Psoas muscle (tissue), 8 donors: ENCODE results near the gene BHLHA9. TPM values are rescaled to one million over a fixed set of nuclear protein-coding genes. Genes with fewer than 3 reads are reported as not detected.

Source experiments
- ATAC-seq, 4 donors: fragments of 200-7000 bp; cut with Tn5 transposase; one replicate each; pipeline ENCODE4 v1.9.1; 2020; ENCODE audit warnings: moderate library complexity in 3 of 4, mild to moderate bottlenecking in 2 of 4
- DNase-seq, 2 donors: peaks; one replicate each; pipeline ENCODE4 v3.0.0-alpha.2; 2020
- H3K27ac ChIP-seq: fragments of 200-600 bp; one replicate; pipeline ENCODE4 v1.8.0; 2022
- H3K27me3 ChIP-seq, 3 donors: fragments of 200-600 bp in 1 of 3; one replicate each; pipeline versions ENCODE4 v1.6.1 to v1.8.0; 2013 to 2022; ENCODE audit warnings: low read length in 2 of 3, mild to moderate bottlenecking in 2 of 3, moderate library complexity in 1 of 3; ENCODE audit not compliant: insufficient read depth in 3 of 3
- H3K36me3 ChIP-seq, 2 donors: fragments of 200-600 bp in 1 of 2; one replicate each; pipeline versions ENCODE4 v1.6.1 to v1.8.0; 2013 to 2022; ENCODE audit warnings: low read depth in 1 of 2, mild to moderate bottlenecking in 1 of 2, moderate library complexity in 1 of 2; ENCODE audit not compliant: insufficient read depth in 1 of 2
- H3K4me1 ChIP-seq: fragments of 200-600 bp; one replicate; pipeline ENCODE4 v1.8.0; 2022
- H3K4me3 ChIP-seq: fragments of 200-600 bp; one replicate; pipeline ENCODE4 v1.8.0; 2022; ENCODE audit warnings: mild to moderate bottlenecking
- H3K9me3 ChIP-seq: fragments of 200-600 bp; one replicate; pipeline ENCODE4 v1.8.0; 2022
- WGBS, 3 donors: extraction: QIAGEN DNeasy Blood & Tissue Kit; methylation state at CpG; one replicate each; pipeline versions ENCODE4 v1.1.6 to v1.1.7; 2013; 5-methylcytosine and 5-hydroxymethylcytosine counted together
- intact Hi-C, 2 donors: fragments of 100-400 bp; cut with DNase I; formaldehyde crosslinking; loops; one replicate each; pipeline versions ENCODE4 v1.11.0 to v1.14.2; 2022
- polyA plus RNA-seq, 3 donors: library from polyadenylated mRNA; stranded (reverse); fragments of 200-250 nt; gene quantifications; one replicate each; pipeline ENCODE4 v1.2.3, GENCODE V29; 2013
- total RNA-seq, 4 donors: library from RNA; stranded (reverse); fragmentation: NEBNext Ultra II Directional in 2 of 4; extraction: Animal tissue kit (Norgen Biotek cat#: 25700) in 2 of 4; gene quantifications; one replicate each; pipeline versions ENCODE4 v1.2.1 to v1.2.4, GENCODE V29; 2021 to 2023
- TF ChIP-seq, protein P1 (sequence below): fragments of 200-600 bp; IDR thresholded peaks from one replicate; pipeline ENCODE4 v1.8.0; 2022; ENCODE audit warnings: antibody characterized with exemption
- donor health status: healthy with polysubstance abuse.
- donor health status: DM: no; HTN: no; CAD: no; lungs with moderate emphysema.
- donor health status: Bipolar disorder and iron deficiency.
- donor health status: healthy.
- donor health status: DM: yes; HTN: yes; CAD: no.
- donor health status: DM: no; HTN: no; CAD: no.
- donor health status: DM: no; HTN: no; CAD: no.
- donor health status: DM: yes; HTN: yes; CAD: no.

The BHLHA9 gene
- total and polyA plus RNA-seq, 7 donors = not detected

DNA sequence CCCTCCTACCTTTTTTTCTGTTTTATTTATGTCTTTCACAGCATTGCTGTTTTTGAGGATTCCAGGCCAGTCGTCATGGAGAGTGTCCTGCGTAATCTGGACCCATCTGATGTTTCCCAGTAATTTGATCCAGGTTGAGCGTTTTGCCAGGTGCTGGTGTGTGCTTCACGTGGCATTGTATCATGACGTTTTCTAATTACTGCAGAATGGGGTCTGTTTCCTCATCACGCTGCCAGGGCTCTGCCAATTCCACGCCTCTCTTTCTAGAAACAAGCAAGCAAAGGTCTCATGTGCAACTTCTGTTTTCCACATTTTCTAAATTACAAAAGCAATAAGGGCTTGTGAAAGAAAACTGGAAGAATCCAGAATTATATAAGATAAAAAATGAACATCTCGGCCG, 28.3 kb upstream of the BHLHA9 start:
- ATAC-seq (no peak), DNase-seq (peak in 1 of 2 donors; percentile 51)
- WGBS, 3 donors = 9 to 16% (median 10%) methylated on average over 9 of the region's 9 CpGs
- H3K36me3 ChIP-seq = no peaks in the 10 kb centered on the region
- intact Hi-C loops = no loop called here
- H3K9me3 ChIP-seq = no peaks in the 10 kb centered on the region
- H3K27ac ChIP-seq = no peak overlapping the region
- H3K27me3 ChIP-seq = peaks cover 0 to 11% (median 0%) of the 10 kb centered on the region in 3 donors
- no peak overlapping the region for H3K4me3 ChIP-seq
- TF ChIP-seq, protein P1, sequence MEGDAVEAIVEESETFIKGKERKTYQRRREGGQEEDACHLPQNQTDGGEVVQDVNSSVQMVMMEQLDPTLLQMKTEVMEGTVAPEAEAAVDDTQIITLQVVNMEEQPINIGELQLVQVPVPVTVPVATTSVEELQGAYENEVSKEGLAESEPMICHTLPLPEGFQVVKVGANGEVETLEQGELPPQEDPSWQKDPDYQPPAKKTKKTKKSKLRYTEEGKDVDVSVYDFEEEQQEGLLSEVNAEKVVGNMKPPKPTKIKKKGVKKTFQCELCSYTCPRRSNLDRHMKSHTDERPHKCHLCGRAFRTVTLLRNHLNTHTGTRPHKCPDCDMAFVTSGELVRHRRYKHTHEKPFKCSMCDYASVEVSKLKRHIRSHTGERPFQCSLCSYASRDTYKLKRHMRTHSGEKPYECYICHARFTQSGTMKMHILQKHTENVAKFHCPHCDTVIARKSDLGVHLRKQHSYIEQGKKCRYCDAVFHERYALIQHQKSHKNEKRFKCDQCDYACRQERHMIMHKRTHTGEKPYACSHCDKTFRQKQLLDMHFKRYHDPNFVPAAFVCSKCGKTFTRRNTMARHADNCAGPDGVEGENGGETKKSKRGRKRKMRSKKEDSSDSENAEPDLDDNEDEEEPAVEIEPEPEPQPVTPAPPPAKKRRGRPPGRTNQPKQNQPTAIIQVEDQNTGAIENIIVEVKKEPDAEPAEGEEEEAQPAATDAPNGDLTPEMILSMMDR = no peak
- no peaks in the 10 kb centered on the region for H3K4me1 ChIP-seq

GRCh38 chr17:1244606-1245012, 25.6 kb upstream of the BHLHA9 start:
- ATAC-seq = no peak

GRCh38 chr17:1251866-1252608, 18.2 kb upstream of the BHLHA9 start:
- peak in 1 of 2 donors; percentile 50 for DNase-seq
- H3K9me3 ChIP-seq = no peaks in the 10 kb centered on the region
- peaks cover 8% of the 10 kb centered on the region for H3K4me1 ChIP-seq
- H3K27ac ChIP-seq = no peak overlapping the region
- TF ChIP-seq, protein P1 = no peak
- peaks cover 0 to 15% (median 0%) of the 10 kb centered on the region in 3 donors for H3K27me3 ChIP-seq
- H3K4me3 ChIP-seq = no peak overlapping the region
- intact Hi-C loops = no loop called here
- WGBS, 3 donors = 42 to 54% (median 51%) methylated on average over 16 of the region's 16 CpGs
- no peak for ATAC-seq
- no peaks in the 10 kb centered on the region for H3K36me3 ChIP-seq

More at GRCh38 chr17:1244606-1245012, 25.6 kb upstream of the BHLHA9 start:
- 71 to 78% (median 77%) methylated on average over 9 of the region's 9 CpGs for WGBS, 3 donors
- Histone ChIP-seq H3K9me3 (no peaks in the 10 kb centered on the region), H3K27me3 (peaks cover 0 to 11% (median 0%) of the 10 kb centered on the region in 3 donors), H3K4me1 (no peaks in the 10 kb centered on the region), H3K36me3 (no peaks in the 10 kb centered on the region), H3K27ac (no peak overlapping the region), H3K4me3 (no peak overlapping the region)
- no peak for DNase-seq
- TF ChIP-seq, protein P1 = no peak
- intact Hi-C loops = no loop called here

DNA sequence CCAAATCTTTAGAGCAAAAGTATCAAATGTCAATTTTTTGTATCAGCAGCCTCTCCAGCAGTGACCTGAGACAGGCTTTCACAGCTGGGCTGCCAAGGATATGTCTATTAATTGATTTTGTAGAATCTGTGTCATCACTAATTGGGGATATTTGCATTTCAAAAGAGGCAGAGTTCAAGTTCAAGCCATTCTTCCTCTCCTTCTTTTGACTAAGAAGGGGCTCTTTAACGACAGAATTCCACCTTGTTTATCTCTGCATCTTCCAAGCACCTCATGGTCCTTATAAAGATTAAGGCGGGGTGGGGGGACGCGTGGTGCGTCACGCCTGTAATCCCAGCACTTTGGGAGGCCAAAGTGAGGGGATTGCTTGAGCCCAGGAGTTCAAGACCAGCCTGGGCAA, 15.2 kb upstream of the BHLHA9 start:
- no peak for DNase-seq
- intact Hi-C loops = loop anchor here in 1 of 2 donors (5.0 kb wide), 1 partner anchor 77 kb away; no protein-coding TSS in a partner anchor
- WGBS, 3 donors = 50 to 58% (median 57%) methylated on average over 6 of the region's 6 CpGs
- ATAC-seq = no peak
- Histone ChIP-seq H3K4me1 (peaks cover 13% of the 10 kb centered on the region), H3K27me3 (peaks cover 0 to 33% (median 0%) of the 10 kb centered on the region in 3 donors), H3K4me3 (no peak overlapping the region), H3K9me3 (no peaks in the 10 kb centered on the region), H3K27ac (no peak overlapping the region), H3K36me3 (no peaks in the 10 kb centered on the region)
- TF ChIP-seq, protein P1 = no peak
